CD4-positive, CD25-positive, alpha-beta regulatory T cell (primary cell): ENCODE measurements around the gene TBL1X. TPM values are rescaled to one million over a fixed set of nuclear protein-coding genes. Genes with fewer than 3 reads are reported as not detected.
A peak's percentile ranks its signal among the peaks of the same experiment; 100 is the strongest.

Experiments
- ATAC-seq, 2 donors: fragments of 150-1000 bp; cut with Tn5 transposase; one replicate each; pipeline ENCODE4 v1.10.0; 2021; ENCODE audit warnings: low read depth in 2 of 2, moderate number of reproducible peaks in 2 of 2, moderate library complexity in 1 of 2
- DNase-seq, 3 donors: peaks; one replicate each; pipeline versions ENCODE4 v3.0.0 to v3.0.0-alpha.2; 2012 to 2022; ENCODE audit warnings: mixed read lengths in 1 of 3
- H3K27ac ChIP-seq: one replicate; pipeline ENCODE4 v1.7.0; 2013; ENCODE audit warnings: mild to moderate bottlenecking, low read length; ENCODE audit not compliant: insufficient read depth, poor library complexity, severe bottlenecking
- H3K27me3 ChIP-seq: one replicate; pipeline ENCODE4 v1.7.0; 2013; ENCODE audit warnings: low read length; ENCODE audit not compliant: control insufficient read depth, insufficient read depth
- H3K36me3 ChIP-seq: one replicate; pipeline ENCODE4 v1.7.0; 2013; ENCODE audit warnings: mild to moderate bottlenecking, low read length, moderate library complexity; ENCODE audit not compliant: control insufficient read depth, insufficient read depth
- H3K4me1 ChIP-seq: 2 replicates; pipeline ENCODE4 v1.7.0; 2013; ENCODE audit warnings: mild to moderate bottlenecking, low read length; ENCODE audit not compliant: insufficient read depth, control insufficient read depth, poor library complexity, severe bottlenecking
- H3K4me3 ChIP-seq: one replicate; pipeline ENCODE4 v1.7.0; 2013; ENCODE audit warnings: low read depth, mild to moderate bottlenecking, low read length, moderate library complexity
- H3K9me3 ChIP-seq, 2 experiments: 1 replicate in 1 of 2; 2 replicates in 1 of 2; pipeline ENCODE4 v1.7.0; 2013; ENCODE audit warnings: low read length in 2 of 2, mild to moderate bottlenecking in 1 of 2, moderate library complexity in 1 of 2; ENCODE audit not compliant: control insufficient read depth in 2 of 2
- H3K27ac Mint-ChIP-seq, 3 donors: one replicate each; pipeline ENCODE4 v1.8.0; 2020 to 2022; ENCODE audit warnings: mild to moderate bottlenecking in 3 of 3, mixed read lengths in 3 of 3, moderate library complexity in 2 of 3
- H3K27me3 Mint-ChIP-seq: one replicate; pipeline ENCODE4 v1.8.0; 2022; ENCODE audit warnings: mild to moderate bottlenecking, mixed read lengths
- H3K36me3 Mint-ChIP-seq: one replicate; pipeline ENCODE4 v1.8.0; 2020; ENCODE audit warnings: mixed read lengths
- H3K4me1 Mint-ChIP-seq, 4 donors: one replicate each; pipeline ENCODE4 v1.8.0; 2020 to 2022; ENCODE audit warnings: mixed read lengths in 4 of 4, mild to moderate bottlenecking in 1 of 4
- H3K4me3 Mint-ChIP-seq, 4 donors: one replicate each; pipeline ENCODE4 v1.8.0; 2020 to 2022; ENCODE audit warnings: mild to moderate bottlenecking in 4 of 4, mixed read lengths in 4 of 4, moderate library complexity in 3 of 4
- H3K9me3 Mint-ChIP-seq, 7 donors: one replicate each; pipeline ENCODE4 v1.8.0; 2020 to 2022; ENCODE audit warnings: mixed read lengths in 7 of 7, mild to moderate bottlenecking in 3 of 7, moderate library complexity in 2 of 7
- polyA plus RNA-seq, 4 donors: library from polyadenylated mRNA; unstranded; fragments of 300-500 nt; fragmentation: Illumina TruSeq; gene quantifications; one replicate each; pipeline ENCODE4 v1.2.3, GENCODE V29; 2021
- total RNA-seq: library from RNA; stranded (reverse); gene quantifications from one replicate; pipeline ENCODE4 v1.2.3, GENCODE V29; 2022

Gene TBL1X
- total and polyA plus RNA-seq, 5 donors from 2014 or later: 6.7 to 23.4 (median 14.5) TPM

- Histone ChIP-seq H3K9me3 (no peaks in the 10 kb centered on the region), H3K4me3 (no peak overlapping the region), H3K27me3 (no peaks in the 10 kb centered on the region), H3K4me1 (no peaks in the 10 kb centered on the region), H3K27ac (no peak overlapping the region), H3K36me3 (no peaks in the 10 kb centered on the region)
- Mint-ChIP-seq H3K27me3 (no peaks in the 10 kb centered on the region), H3K4me3 (no peak overlapping the region), H3K27ac (no peak overlapping the region), H3K9me3 (peaks cover 0 to 3% (median 0%) of the 10 kb centered on the region in 7 donors), H3K4me1 (peaks cover 5 to 35% (median 16%) of the 10 kb centered on the region in 4 donors), H3K36me3 (peaks cover 10% of the 10 kb centered on the region)
- DNase-seq: no peak
- no peak for ATAC-seq
Measured at GRCh38 chrX:9537781-9538180, 72.9 kb downstream of the TBL1X start.

GRCh38 chrX:9538544-9539045 is 73.7 kb downstream of the TBL1X start:
- Mint-ChIP-seq H3K4me3 (no peak overlapping the region), H3K4me1 (peaks cover 5 to 29% (median 16%) of the 10 kb centered on the region in 4 donors), H3K36me3 (peaks cover 10% of the 10 kb centered on the region), H3K9me3 (peaks cover 0 to 3% (median 0%) of the 10 kb centered on the region in 7 donors), H3K27me3 (no peaks in the 10 kb centered on the region), H3K27ac (no peak overlapping the region)
- H3K36me3 ChIP-seq: no peaks in the 10 kb centered on the region
- no peaks in the 10 kb centered on the region for H3K4me1 ChIP-seq
- no peaks in the 10 kb centered on the region for H3K27me3 ChIP-seq
- no peaks in the 10 kb centered on the region for H3K9me3 ChIP-seq
- ATAC-seq: no peak
- no peak for DNase-seq
- no peak overlapping the region for H3K4me3 ChIP-seq
- H3K27ac ChIP-seq: no peak overlapping the region

GRCh38 chrX:9539605-9540387 is 74.9 kb downstream of the TBL1X start:
- Mint-ChIP-seq H3K36me3 (peaks cover 14% of the 10 kb centered on the region), H3K4me3 (no peak overlapping the region), H3K9me3 (peaks cover 0 to 3% (median 0%) of the 10 kb centered on the region in 7 donors), H3K27ac (peak overlapping the region; percentile 2 to 40 (median 10)), H3K27me3 (no peaks in the 10 kb centered on the region), H3K4me1 (peaks cover 5 to 29% (median 14%) of the 10 kb centered on the region in 4 donors)
- ATAC-seq (no peak), DNase-seq (no peak)
- Histone ChIP-seq H3K4me3 (no peak overlapping the region), H3K9me3 (no peaks in the 10 kb centered on the region), H3K36me3 (no peaks in the 10 kb centered on the region), H3K27me3 (no peaks in the 10 kb centered on the region), H3K27ac (no peak overlapping the region), H3K4me1 (no peaks in the 10 kb centered on the region)

GRCh38 chrX:9542106-9542760 is 77.4 kb downstream of the TBL1X start:
- Mint-ChIP-seq H3K36me3 (peaks cover 15% of the 10 kb centered on the region), H3K4me1 (peaks cover 0 to 25% (median 13%) of the 10 kb centered on the region in 4 donors), H3K4me3 (no peak overlapping the region), H3K9me3 (peaks cover 0 to 2% (median 0%) of the 10 kb centered on the region in 7 donors), H3K27me3 (no peaks in the 10 kb centered on the region), H3K27ac (peak overlapping the region in 1 of 3 donors; percentile 40)
- Histone ChIP-seq H3K27me3 (no peaks in the 10 kb centered on the region), H3K36me3 (no peaks in the 10 kb centered on the region), H3K4me1 (no peaks in the 10 kb centered on the region), H3K4me3 (no peak overlapping the region), H3K9me3 (no peaks in the 10 kb centered on the region), H3K27ac (no peak overlapping the region)
- ATAC-seq (no peak), DNase-seq (no peak)

GRCh38 chrX:9542761-9543111 is 77.9 kb downstream of the TBL1X start:
- no peak overlapping the region for H3K4me3 Mint-ChIP-seq
- H3K4me1 Mint-ChIP-seq: peaks cover 0 to 23% (median 13%) of the 10 kb centered on the region in 4 donors
- DNase-seq (no peak), ATAC-seq (no peak)
- no peak overlapping the region for H3K27ac ChIP-seq
- H3K36me3 Mint-ChIP-seq: peaks cover 10% of the 10 kb centered on the region
- H3K9me3 Mint-ChIP-seq: no peaks in the 10 kb centered on the region
- no peaks in the 10 kb centered on the region for H3K4me1 ChIP-seq
- no peaks in the 10 kb centered on the region for H3K27me3 ChIP-seq
- H3K27me3 Mint-ChIP-seq: no peaks in the 10 kb centered on the region
- no peaks in the 10 kb centered on the region for H3K9me3 ChIP-seq
- H3K4me3 ChIP-seq: no peak overlapping the region
- no peaks in the 10 kb centered on the region for H3K36me3 ChIP-seq
- peak overlapping the region in 1 of 3 donors; percentile 40 for H3K27ac Mint-ChIP-seq

- Mint-ChIP-seq H3K9me3 (peaks cover 0 to 2% (median 0%) of the 10 kb centered on the region in 7 donors), H3K36me3 (peaks cover 12% of the 10 kb centered on the region), H3K4me1 (peaks cover 0 to 29% (median 10%) of the 10 kb centered on the region in 4 donors), H3K27me3 (no peaks in the 10 kb centered on the region), H3K4me3 (no peak overlapping the region), H3K27ac (no peak overlapping the region)
- Histone ChIP-seq H3K4me3 (no peak overlapping the region), H3K4me1 (no peaks in the 10 kb centered on the region), H3K27ac (no peak overlapping the region), H3K9me3 (no peaks in the 10 kb centered on the region), H3K27me3 (no peaks in the 10 kb centered on the region), H3K36me3 (no peaks in the 10 kb centered on the region)
- ATAC-seq (no peak), DNase-seq (no peak)
Measured at GRCh38 chrX:9555354-9555753, 90.5 kb downstream of the TBL1X start.

GRCh38 chrX:9557091-9557490 is 92.2 kb downstream of the TBL1X start:
- Histone ChIP-seq H3K27me3 (no peaks in the 10 kb centered on the region), H3K4me1 (no peaks in the 10 kb centered on the region), H3K27ac (no peak overlapping the region), H3K36me3 (no peaks in the 10 kb centered on the region), H3K9me3 (no peaks in the 10 kb centered on the region), H3K4me3 (no peak overlapping the region)
- H3K27ac Mint-ChIP-seq: no peak overlapping the region
- DNase-seq: no peak
- no peaks in the 10 kb centered on the region for H3K27me3 Mint-ChIP-seq
- peaks cover 20% of the 10 kb centered on the region for H3K36me3 Mint-ChIP-seq
- no peak for ATAC-seq
- peaks cover 0 to 2% (median 0%) of the 10 kb centered on the region in 7 donors for H3K9me3 Mint-ChIP-seq
- H3K4me3 Mint-ChIP-seq: no peak overlapping the region
- peaks cover 0 to 35% (median 18%) of the 10 kb centered on the region in 4 donors for H3K4me1 Mint-ChIP-seq
